ENCODE results near the gene SAPCD1. TPM values are rescaled to one million over a fixed set of nuclear protein-coding genes. Genes with fewer than 3 reads are reported as not detected.
A peak's percentile ranks its signal among the peaks of the same experiment; 100 is the strongest.

SAPCD1 gene
- total and polyA plus RNA-seq, 2 donors (not counting 1 experiment from before 2014, with no cell fraction given) = 12.9 TPM

- intact Hi-C loops (cut with micrococcal nuclease) = loop anchor here (1.0 to 2.0 kb wide), 4 partner anchors 67 to 135 kb away; partner anchors contain the start of genes C6orf47 and NEU1
- ChIA-PET CTCF (interaction anchor here (0.5 to 6.3 kb wide), 30 partner anchors 11 to 224 kb away, joined by 3 to 90 read pairs (median 4); partner anchors contain the start of genes ABHD16A, APOM, CLIC1 and HSPA1B), POLR2A (interaction anchor here (0.5 to 2.3 kb wide), 16 partner anchors 9 to 1556 kb away, joined by 3 to 36 read pairs (median 4); partner anchors contain the start of genes ABHD16A, BAG6, CLIC1 and HSPA1B)
- ATAC-seq (ENCODE audit: low read depth) = peak; percentile 0
- Mint-ChIP-seq H3K27me3 (no peaks in the 10 kb centered on the region), H3K27ac (peak overlapping the region; percentile 95), H3K4me3 (peak overlapping the region; percentile 99), H3K9me3 (ENCODE audit: insufficient read depth) (no peaks in the 10 kb centered on the region), H3K4me1 (peaks cover 71% of the 10 kb centered on the region)
- peak overlapping the region; percentile 71 for H2AFZ ChIP-seq (ENCODE audit: insufficient read depth, low read depth, low read length, poor library complexity, severe bottlenecking)
- H3K4me3 ChIP-seq (ENCODE audit: control extremely low read depth in 1 of 5, extremely low read depth in 1 of 5, insufficient read depth in 1 of 5, low read depth in 2 of 5, low read length in 4 of 5) = peak overlapping the region in 4 of 5 experiments; percentile 27 to 94 (median 88)
- H3K4me1 ChIP-seq (ENCODE audit: control insufficient read depth in 2 of 2, insufficient read depth in 2 of 2, low read length in 2 of 2) = peaks cover 42 to 56% of the 10 kb centered on the region in 2 donors
- H3K79me2 ChIP-seq (ENCODE audit: control insufficient read depth, insufficient read depth, low read length) = peaks cover 22% of the 10 kb centered on the region
- TF ChIP-seq CTCF (IDR thresholded peaks at IDR 0.05) = no peak
- TF ChIP-seq EZH2 (IDR thresholded peaks at IDR 0.05; ENCODE audit: borderline replicate concordance, insufficient read depth, low read depth, low read length, poor library complexity, severe bottlenecking) = no peak
- H3K27me3 ChIP-seq (replicated peaks in 1 of 4; ENCODE audit: control extremely low read depth in 1 of 4, control insufficient read depth in 3 of 4, insufficient read depth in 4 of 4, low read length in 3 of 4) = no peaks in the 10 kb centered on the region
- H3K27ac ChIP-seq (ENCODE audit: low read length in 2 of 2) = peak overlapping the region; percentile 78 to 82
- H3K4me2 ChIP-seq (replicated peaks; ENCODE audit: low read depth, low read length, poor library complexity, severe bottlenecking) = peak overlapping the region; percentile 88
- WGBS (ENCODE audit: insufficient coverage) = 79% methylated on average over 31 of the region's 41 CpGs
- peaks cover 8% of the 10 kb centered on the region for H4K20me1 ChIP-seq (ENCODE audit: control insufficient read depth, insufficient read depth, low read length, poor library complexity, severe bottlenecking)
- H3K9me3 ChIP-seq (ENCODE audit: control extremely low read depth in 1 of 3, control insufficient read depth in 2 of 3, insufficient read depth in 1 of 3, low read length in 2 of 3) = no peaks in the 10 kb centered on the region
- peaks cover 1 to 42% of the 10 kb centered on the region in 2 experiments for H3K36me3 ChIP-seq (replicated peaks in 1 of 2; ENCODE audit: control extremely low read depth in 1 of 2, control insufficient read depth in 1 of 2, extremely low read depth in 1 of 2, insufficient read depth in 2 of 2, low read length in 1 of 2)
- DNase-seq = no peak
- H3K9ac ChIP-seq (ENCODE audit: low read length) = peak overlapping the region; percentile 90
Observed at GRCh38 chr6:31727717-31728671, 34.5 kb upstream of the SAPCD1 start.

Data from B cell (primary cell).